Testis (tissue), 2 donors: ENCODE measurements around the gene FRY.

Experiments used
- POLR2A ChIP-seq: fragments of 450-650 bp; IDR thresholded peaks from one replicate; pipeline ENCODE4 v1.6.1; 2017; ENCODE audit warnings: antibody characterized with exemption, mild to moderate bottlenecking, moderate library complexity
- TF ChIP-seq, protein P1 (sequence below), 3 experiments: fragments of 450-650 bp in 2 of 3; fragments of 200-600 bp in 1 of 3; sonication (generic) in 1 of 3; IDR thresholded peaks; one replicate each; pipeline ENCODE4 v1.5.1; 2016 to 2019; ENCODE audit warnings: antibody characterized with exemption in 3 of 3, mild to moderate bottlenecking in 2 of 3, moderate library complexity in 1 of 3

GRCh38 chr13:32178763-32179162 lies 147.2 kb downstream of the FRY start:
- TF ChIP-seq, protein P1, sequence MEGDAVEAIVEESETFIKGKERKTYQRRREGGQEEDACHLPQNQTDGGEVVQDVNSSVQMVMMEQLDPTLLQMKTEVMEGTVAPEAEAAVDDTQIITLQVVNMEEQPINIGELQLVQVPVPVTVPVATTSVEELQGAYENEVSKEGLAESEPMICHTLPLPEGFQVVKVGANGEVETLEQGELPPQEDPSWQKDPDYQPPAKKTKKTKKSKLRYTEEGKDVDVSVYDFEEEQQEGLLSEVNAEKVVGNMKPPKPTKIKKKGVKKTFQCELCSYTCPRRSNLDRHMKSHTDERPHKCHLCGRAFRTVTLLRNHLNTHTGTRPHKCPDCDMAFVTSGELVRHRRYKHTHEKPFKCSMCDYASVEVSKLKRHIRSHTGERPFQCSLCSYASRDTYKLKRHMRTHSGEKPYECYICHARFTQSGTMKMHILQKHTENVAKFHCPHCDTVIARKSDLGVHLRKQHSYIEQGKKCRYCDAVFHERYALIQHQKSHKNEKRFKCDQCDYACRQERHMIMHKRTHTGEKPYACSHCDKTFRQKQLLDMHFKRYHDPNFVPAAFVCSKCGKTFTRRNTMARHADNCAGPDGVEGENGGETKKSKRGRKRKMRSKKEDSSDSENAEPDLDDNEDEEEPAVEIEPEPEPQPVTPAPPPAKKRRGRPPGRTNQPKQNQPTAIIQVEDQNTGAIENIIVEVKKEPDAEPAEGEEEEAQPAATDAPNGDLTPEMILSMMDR (IDR thresholded peaks at IDR 0.05), result no peak
- TF ChIP-seq POLR2A, result no peak
